NCI-H1694 treated with DMSO at 0.1 percent for 48 hours (cell line): ENCODE measurements around the gene C9.
"Not testable (repeated sequence)": the region's sequence is repeated elsewhere in the genome, so short reads cannot be mapped to it uniquely, and the experiment has no call there.

Experiments used
- DNase-seq: peaks from one replicate; lab custom pipeline; 2025; lab: John Stamatoyannopoulos, UW

The C9 gene

DNA sequence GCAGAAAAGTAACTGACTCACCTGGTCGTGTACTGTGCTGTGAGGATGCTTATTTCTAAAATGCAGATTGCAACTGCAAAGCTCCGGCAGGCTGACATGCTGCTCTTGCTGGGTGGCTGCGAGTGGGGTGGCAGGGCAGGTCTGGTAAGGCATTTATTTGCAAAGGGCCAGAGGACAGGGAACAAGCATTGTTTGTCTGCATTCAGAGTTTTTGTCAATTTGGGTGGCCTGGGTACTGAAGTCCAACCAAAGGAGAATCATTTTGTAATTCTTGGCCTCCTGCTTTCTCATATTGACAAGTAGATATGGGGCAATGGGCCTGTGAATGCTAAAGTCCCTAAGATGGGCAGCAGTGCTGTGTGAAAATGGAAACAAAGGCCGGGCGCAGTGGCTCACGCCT lies at the start of gene C9:
C9 (minus strand) TSS at position 129 of the 400 bp plus-strand sequence; CDS start at position 98, 31 bp downstream.
- no peak for DNase-seq

DNA sequence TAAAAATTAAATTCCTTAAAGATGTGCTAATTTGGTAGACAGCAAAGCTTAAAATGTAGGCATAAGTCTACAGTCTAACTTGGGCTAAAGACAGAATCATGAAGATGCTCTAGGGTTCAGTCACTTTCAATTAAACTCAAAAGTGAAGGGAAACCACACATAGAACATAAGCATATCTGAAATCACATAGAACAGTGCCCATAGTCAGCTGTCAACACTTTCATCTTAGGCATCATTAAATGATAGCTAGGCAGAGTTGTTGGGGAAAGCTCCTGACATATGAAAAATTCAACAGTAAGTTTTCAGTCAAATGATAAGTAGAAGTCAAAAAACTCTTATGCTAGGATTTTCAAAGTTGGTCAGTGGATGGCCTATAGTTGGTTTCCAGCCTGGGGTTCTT lies 49.5 kb upstream of the C9 start:
- no peak for DNase-seq

DNA sequence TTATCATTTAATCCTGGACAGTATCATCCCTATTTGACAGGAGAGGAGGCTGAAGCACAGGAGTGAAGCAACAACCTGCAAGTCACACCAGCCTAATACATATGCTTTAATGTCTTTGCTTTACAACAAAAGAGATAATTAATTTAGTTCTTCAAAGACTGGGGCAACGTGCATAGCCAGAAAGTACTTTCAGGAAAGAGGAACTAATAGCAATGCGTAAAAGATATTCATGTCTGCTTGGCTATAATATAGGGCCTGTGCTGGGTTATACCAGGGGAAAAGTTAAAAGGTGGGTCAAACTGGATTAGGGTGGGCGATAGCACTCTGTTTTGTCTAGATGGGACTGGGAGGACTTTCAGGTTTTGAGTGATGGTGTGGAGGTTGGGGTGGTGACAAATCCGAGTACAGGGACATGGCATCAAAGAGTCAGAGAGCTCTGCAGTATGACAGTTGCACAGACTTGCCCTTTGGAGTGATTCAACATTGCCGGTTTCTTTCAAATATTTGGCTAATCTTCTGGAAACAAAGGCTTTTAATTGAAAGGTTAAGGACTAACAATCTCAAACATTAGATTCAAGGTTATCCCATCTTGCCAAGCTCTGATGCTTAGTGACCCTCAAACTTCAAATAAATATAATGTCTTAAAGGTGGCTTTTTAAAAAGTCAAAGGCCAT lies 48.6 kb upstream of the C9 start:
- DNase-seq, result no peak

DNA sequence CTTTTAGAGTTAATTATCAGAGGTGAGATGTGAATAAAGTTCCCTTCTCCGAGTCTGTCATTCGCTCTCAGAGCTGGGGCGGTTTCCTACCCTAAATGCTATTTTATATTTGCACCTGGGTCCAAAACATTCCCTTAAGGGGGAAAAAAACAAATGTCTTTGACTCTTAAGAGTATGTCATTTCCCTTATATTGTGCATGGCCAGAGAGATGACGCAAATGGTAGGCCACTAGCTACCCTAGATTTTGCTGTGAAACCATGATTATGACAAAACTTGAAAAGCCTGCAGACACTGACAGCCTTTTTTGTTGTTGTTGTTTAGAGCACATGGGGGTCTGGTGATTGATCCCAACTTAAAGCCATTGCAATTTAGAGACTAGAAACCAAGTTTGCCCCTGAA lies 47.7 kb upstream of the C9 start:
- DNase-seq, result no peak

DNA sequence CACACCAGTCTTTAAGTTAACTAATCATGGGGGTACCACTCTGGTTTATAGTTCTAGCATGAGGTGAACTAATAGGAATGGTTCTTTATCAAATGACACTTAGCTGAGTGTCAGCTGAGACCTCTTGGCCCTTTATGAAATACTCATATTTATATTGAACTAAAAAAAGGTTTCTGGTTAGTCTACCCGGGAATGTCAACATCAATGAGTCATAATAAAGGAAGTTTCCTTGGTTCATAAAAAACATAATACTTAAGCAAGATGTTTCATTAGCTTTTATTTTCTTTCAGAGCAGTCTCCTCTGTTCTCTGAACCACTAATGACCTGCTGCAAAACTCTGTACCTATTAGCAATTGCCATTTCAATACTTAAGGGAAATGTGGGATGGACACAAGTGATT lies 46.8 kb upstream of the C9 start:
- no peak for DNase-seq

DNA sequence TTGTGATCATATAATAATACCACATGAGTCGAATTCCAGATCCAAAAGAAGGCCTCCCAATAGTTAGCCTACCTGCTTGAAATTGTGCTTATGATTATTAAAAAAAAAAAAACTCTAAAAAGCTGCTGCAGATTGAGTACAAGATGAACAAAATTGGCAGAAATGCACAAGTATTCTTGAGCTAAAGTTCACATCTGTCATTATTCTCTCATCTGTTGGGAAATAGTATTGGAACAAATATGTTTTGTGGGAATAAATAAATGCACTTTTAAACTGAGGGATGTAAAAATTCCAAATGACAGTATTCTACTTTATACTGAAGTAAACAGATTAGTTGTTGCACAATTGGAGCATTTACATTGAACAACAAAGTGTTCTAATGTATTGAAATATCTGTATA lies 44.7 kb upstream of the C9 start:
- no peak for DNase-seq

DNA sequence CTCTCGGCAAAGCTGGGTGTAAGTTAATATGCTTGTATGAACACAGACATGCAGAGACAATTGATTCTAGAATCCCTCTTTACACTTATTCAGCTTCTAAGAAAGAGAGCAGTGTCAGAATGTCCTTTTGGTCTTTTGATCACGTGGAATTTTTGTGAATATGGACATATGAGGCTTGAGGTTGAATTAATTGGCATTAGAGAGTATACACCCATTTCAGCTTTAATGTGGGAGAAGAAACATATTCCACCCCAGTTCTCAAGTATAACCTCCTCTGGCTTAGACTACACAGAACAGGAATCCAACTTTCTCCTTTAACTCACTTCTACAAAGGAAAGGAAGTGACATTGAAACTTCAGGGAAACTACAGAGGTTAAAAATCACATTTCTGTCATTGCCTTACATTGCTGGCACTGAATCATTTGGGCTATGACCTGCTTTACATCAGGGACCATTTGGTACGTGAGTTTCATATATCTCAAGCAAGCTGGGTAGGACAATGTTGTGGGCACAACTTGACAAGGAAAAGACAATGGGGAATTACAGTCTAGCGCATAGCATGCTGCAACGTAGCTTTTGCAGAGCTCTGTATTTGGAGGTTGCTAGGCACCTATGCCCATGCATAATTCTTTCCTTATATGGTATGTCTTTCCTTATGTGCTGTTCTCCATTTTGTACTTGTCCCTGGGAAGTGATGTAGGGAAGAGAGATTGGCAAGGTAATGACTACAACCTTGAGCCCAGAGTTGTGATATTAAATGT lies 41.0 kb upstream of the C9 start:
- no peak for DNase-seq

DNA sequence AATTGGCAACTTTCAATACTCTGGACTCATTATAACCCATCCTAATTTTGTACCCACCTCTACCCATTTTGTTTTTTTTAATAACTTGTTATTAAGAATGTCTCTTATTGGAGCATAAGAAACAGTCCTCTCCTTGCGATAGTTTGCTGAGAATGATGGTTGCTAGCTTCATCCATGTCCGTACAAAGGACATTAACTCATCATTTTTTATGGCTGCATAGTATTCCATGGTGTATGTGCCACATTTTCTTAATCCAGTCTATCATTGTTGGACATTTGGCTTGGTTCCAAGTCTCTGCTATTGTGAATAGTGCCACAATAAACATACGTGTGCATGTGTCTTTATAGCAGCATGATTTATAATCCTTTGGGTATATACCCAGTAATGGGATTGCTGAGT lies 39.5 kb upstream of the C9 start:
- not testable (repeated sequence) for DNase-seq

DNA sequence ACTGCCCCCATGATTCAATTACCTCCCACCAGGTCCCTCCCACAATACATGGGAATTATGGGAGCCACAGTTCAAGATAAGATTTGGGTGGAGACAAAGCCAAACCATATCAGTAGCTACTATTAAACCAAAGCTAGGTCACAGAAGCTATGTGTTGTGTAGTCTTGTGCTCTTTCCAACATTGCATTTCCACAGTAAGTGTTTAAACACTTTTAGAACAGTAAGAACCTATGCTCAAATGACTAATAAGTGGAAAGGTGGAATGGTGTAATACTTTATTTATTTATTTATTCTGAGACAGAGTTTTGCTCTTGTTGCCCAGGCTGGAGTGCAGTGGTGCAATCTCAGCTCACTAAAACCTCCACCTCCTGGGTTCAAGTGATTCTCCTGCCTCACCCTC lies 37.8 kb upstream of the C9 start:
- not testable (repeated sequence) for DNase-seq

DNA sequence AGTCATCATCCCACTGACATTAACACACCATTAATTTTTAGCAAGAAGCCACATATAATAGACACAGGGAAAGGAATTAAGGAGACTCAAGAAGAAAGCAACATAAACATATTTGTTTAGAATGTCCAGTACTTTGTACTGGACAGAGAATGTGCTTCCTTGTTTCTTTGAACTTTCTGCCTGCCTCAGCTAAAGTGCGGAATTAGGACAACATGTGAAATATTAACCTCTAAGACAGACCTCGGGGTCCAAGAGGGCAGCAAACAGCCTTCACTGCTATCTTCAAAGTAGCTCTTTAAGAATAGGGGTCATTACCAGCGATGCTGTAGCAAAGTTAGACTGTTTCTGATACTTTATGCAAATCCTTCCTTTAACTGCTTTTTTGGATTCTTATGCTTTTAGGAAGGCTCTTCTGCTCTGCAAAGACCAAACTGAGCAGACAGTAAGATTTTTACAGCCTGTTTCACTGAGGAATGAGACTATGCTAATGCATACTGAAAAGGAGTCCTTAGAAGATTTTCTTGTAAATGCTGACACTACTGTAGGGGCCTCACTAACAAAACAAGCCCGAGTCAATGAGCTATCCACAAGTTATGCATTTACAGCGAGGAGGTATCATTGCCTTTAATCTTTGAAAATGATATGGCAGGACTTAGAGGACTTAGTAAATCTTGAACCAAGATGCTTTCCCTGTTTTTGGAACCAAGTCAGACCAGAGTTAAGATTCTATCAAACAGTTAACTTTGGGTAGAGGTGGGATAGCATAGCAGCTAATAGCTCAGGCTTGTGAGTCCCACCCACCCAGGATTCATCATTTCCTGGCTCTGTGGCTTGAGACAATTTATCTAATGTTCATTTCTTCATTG lies 36.7 kb upstream of the C9 start:
- no peak for DNase-seq

DNA sequence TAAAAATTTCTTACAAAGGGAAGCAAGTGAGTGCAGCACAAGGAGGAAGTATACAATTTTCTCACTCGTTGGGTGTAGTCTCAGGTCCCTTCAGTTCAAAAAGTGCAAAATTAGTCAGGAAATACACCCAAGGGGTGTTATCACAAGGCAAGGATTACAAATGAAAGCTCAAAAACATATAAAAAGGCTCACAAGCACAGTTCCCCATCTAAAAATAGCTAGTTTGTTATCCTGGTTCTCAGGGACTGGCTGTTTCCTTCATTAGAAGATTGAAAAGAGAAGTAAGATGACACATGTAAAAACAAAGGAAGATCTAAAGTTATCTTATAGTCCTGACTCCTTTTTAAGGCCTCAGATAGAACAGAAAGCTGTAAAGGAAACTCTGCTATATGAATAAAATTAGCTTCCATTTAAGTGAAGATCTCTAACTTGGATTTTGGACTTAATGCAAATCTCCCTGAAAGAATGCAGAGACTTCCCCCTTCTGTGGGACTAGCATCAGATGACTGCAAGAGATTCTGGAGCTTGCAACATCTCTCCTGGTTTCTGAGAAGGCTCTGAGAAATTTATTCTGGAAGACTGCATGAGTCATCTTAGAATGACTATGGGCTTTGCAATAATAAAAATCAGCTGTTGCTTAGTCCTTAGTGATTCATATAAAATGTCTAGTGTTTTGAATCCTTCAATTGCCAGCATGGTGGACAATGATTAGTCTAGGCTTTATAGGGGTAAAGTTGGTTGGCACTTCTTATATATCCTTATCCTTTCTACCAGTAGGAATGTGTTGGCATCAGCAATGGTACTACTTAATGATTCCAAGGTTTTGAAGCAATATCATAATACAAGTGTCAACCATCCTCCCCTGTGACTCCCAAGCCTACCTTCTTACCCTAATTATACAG lies 35.1 kb upstream of the C9 start:
- DNase-seq, result no peak

DNA sequence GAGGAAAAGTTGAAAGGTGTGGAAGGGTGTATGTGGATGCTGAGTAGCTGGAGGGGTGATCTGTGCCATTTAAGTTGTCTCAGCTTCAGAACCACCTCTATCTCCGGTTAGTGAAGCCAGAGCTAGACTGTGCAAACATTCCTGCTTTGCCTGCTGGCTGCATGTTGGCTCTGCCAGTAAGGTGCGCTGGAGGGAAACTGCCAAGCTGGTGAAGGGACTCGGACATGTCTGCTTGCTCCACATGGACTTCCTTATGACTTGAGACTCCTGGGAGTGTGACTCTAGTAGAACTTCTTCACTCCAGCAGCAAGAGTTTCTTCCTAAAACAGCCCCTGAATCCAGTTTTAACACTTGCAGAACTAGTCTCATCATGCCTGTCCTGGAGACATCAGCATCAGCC lies 32.5 kb upstream of the C9 start:
- DNase-seq, result no peak

DNA sequence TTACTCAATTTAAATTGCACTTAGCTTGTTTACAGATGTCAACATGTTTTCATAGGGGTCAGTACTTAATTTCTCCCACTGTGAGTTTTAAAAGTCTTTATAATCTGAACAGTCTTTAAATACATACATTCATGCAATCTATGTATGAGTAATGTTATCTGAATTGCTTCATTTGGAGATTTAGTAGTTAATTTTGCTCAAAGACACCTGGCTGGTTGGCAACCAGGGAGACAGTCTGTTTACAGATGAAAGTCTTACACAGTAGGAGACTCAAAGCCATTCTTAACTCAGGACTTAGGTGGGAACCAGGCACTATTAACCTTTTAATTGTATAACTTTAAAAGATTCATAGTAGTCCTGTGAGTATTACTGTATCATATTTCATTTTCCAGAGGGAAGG lies 31.2 kb upstream of the C9 start:
- no peak for DNase-seq

DNA sequence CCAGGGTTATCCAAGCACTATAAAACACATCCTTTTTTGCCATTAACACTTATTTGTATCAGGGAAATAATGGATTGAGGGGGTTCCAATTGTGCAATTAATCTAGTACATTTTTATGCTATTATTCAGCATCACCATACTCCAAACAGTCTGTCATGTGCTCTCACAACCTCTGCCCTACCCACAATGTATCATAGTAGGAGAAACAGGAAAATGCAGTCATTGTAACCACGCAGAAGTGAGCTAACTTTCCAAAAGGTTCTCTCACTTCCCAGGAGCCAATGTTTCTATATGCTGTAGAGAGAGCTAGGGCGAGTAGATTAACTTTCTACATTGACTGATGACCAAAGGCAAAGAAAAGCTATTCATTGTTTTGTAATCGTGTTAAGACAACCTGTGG lies 30.7 kb upstream of the C9 start:
- no peak for DNase-seq

DNA sequence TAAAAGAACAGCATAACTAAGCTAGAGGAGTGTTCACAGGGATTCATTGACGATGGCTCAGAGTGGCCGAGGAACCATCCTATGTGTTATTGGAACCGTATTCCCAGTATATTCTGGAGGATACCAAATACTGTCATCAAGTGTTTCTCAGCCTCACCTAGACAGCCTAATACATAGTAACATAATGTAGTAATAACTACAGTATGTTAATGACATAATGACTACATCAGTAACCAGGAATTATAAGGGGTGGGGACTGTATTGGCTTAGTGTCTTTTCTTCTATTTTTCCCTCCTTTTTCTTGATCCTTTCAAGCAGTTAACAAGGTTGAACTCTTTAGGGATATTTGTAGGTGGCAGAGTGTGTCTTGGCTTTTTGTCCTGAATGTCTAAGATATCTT lies 26.6 kb upstream of the C9 start:
- DNase-seq, result no peak

DNA sequence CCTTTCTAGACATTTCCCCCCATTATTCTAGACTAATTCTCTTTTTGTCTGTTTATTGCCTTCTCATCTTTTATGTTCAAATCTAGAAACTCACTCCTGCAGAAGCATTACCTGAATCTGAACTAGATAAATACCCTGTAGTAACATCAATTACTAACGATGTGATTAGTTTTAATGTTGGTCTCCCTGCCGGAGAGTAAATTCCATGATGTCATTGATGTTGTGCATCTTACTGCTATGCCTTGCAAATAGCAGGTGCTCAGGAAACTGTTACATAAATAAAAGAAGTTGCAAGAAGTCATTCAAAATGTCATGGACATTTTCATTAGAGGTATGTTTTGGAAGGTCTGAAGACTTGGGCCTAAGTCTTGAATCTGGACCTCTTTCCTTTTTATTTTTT lies 23.0 kb upstream of the C9 start:
- DNase-seq, result no peak

DNA sequence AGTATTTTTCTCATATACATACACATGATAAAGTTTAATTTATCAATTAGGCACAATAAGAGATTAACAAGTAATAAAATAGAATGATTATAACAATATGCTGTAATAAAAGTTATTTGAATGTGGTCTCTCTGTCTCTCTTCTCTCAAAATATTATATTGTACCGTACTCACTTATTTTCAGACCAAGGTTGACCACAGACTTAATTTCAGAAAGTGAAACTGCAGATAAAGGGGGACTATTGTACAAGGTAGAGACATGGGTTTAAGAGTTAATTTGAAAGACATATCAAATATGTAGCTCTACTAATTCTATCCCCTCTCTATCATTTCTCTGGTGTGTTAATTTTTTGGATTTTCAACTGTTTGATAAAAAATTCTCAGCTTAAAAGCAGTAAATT lies 20.0 kb upstream of the C9 start:
- no peak for DNase-seq

DNA sequence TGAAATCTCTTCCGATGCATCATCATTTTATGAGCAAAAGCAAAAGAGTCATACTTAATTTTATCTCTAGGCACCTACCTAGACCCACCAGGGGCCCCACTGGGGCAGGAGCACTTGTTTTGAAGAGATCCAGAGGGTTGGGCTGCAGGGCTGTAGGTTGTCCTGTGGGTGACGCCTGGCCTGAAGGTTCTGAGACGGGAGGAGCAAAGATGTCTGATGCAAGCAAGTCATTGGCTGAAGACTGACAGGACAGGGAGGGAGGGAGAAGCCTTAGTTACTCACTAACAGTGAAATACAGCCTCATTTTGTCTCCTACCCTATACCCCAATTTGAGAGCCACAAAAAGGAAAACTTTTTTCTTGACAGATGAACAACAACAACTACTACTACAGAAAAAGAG lies 17.1 kb upstream of the C9 start:
- DNase-seq, result no peak

DNA sequence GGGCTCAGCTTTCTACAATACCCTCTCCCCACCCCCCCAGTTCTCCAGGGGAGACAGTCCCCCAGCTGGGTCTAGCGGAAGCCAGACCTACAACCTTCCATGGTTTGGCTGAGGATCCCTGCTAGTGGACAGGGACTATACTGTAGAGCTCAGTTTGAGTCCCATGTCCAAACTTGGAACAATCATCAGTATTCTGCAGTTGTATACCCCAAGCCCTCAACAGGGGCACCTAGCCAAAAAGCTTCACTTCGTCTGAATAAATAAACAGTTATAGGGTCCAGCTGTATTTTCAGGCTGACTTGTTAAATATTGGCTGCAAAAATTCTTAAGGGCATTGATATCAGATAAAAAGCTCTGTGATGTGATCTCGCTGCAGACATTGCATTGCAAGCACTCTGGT lies 15.4 kb upstream of the C9 start:
- DNase-seq, result no peak

DNA sequence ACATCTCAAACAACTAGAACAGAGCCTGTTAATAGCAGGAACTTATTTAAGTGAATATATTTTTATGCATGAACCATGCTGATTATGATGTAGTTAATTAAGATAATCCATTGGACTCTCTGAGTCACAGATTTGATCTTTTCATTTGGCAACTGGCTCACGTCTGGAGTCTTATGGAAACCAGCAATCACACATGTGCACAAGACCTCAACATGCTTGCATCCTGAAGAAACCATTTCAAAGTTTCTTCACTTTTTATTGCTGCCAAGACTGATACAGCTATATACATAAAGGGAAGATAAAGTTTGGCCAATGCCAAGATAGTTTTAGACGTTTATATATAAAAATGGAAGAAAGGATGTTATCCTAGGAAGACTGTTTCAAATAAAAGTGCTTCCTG lies 13.3 kb upstream of the C9 start:
- no peak for DNase-seq

DNA sequence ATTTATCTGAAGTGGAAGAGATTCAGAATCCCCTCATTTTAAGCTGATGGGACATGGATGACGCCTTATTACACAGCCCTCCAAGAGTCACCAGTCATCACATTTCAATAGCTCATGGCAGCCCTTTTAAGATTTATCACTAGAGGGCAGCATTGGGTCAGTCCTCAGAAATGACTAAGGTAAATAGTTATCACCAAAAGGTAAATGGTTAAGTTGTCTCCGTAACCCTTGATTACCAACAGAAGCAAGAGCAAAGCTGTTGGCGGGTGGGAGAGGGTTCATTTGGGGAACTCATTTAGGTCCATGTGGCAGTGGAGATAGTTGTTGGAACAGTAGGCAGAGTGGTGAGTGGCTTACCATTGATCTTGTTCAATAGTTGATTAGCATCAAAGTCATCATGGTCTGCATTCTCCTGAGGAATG lies 12.0 kb upstream of the C9 start:
- DNase-seq, result peak; percentile 16

DNA sequence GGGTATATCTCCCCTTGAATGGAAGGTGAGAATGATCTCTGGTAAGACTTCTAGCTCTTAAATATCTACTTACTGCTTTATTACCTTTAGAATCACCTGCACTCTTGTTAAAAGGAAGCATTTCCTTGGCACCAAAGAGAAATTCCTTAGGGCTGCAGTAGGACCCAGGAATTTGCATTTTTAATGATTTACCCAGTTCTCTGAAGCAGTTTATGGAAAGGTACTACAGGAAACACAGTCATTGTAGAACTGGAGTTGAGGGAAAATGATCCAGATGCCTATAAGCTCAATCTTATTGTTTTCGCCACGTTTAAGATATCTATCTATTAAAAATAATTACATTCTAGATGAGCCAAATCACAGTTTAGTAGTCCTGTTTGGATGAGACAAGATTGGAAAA lies 9.5 kb upstream of the C9 start:
- no peak for DNase-seq
